Measurements from ENCODE around the gene SUSD4.
"Not testable (repeated sequence)": the region's sequence is repeated elsewhere in the genome, so short reads cannot be mapped to it uniquely, and the experiment has no call there.

Gene SUSD4, protein sequence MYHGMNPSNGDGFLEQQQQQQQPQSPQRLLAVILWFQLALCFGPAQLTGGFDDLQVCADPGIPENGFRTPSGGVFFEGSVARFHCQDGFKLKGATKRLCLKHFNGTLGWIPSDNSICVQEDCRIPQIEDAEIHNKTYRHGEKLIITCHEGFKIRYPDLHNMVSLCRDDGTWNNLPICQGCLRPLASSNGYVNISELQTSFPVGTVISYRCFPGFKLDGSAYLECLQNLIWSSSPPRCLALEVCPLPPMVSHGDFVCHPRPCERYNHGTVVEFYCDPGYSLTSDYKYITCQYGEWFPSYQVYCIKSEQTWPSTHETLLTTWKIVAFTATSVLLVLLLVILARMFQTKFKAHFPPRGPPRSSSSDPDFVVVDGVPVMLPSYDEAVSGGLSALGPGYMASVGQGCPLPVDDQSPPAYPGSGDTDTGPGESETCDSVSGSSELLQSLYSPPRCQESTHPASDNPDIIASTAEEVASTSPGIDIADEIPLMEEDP

DNA sequence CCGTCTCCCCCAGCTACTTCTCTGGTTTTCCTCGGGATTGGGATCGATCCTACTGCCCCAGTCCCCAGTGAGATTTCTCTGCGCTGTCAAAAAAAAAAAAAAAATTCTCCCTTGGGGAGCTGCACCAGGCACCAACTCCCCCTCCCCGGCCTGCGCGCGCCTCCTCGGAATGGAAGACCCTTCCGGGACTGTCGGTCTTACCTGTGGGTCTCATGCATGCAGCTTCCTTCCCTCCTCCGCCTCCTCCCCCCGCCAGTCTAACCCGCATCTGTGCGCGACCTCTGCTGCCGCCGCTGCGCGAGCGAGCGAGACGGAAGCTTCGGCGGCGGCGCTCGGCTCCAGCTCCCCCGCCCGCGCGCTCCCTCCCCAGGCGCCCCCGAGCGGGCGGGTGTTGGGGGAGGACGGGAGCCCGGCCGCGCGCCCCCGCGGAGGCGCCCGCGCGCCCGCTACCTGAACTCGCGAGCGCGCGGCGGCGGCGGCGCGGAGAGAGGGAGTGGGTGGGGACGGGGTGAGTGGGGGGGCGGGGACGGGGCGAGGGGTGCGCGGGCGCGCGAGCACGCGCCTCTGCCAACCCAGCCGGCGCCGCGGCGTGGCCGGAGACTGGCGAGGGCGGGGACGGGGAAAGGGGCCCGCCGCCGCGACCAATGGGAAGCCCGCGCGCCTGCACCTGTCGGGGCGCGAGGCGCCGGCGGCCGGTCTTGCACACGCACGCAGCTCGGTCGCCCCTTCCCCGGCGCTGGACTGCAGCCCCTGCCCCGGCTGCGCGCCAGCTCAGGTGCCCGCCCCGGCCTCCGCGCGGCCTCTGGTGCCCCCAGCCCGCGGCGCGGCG, at the start of gene SUSD4:
TSS of gene SUSD4 (minus strand) at position 321 of the 829 bp plus-strand sequence. CDS start 751 bp downstream, outside the sequence.
- DNase-seq: peak in 35 of 51 donors; percentile 24 to 79 (median 53)

DNA sequence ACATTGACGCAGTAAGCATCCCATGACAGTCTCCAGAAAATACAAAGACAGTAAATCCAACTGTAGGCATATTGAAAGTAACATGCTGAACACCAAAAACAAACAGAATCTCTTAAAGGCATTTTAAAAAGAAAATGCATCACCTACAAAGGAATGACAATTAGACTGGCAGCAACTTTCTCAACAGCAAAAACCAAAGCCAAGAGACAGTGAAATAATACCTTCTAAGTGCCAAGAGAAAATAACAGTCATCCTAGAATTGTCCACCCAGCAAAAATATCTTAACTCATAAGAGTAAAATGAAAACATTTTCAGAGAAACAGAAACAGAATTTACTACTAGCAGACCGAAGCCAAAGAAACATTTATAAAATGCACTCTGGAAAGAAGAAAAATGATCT, 49.2 kb upstream of the SUSD4 start:
- no peak for DNase-seq

DNA sequence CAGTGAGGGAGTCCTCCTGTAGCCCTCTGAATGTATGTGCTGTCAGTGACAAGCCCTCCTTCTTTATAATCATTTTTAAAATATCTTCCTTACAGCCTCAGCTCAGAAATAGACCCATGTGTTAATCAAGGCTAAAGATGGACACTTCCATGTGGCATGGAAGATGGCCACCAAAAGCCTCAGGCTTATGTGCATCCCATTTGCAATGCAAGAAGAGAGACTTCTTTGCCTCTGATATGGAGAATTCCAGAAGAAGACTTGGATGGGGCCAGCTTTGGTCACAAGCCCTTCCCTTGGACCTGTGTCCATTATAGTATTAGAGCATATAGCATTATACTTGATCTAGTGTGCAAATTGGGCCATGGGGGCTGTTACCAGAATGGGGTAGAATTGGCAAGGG, 47.7 kb upstream of the SUSD4 start:
- no peak for DNase-seq

DNA sequence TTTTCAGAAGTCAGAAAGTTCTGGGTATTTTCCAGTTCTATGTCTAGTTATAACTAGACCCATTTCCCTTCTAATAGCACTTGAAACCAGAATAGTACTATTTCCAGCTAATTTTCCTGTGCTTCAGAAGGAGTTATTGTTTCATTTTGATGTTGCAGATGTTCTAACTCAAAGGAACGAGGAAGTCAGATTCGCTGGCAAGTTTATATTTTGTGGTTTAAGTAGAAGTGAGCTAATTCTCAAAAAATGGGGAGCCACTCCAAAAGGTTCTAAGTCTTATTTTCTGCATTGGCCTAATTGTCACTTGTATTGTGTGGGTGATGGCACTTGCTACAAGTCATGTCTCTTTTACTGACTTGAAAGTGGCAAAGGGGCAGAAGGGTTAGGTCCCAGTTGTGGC, 47.3 kb upstream of the SUSD4 start:
- no peak for DNase-seq

DNA sequence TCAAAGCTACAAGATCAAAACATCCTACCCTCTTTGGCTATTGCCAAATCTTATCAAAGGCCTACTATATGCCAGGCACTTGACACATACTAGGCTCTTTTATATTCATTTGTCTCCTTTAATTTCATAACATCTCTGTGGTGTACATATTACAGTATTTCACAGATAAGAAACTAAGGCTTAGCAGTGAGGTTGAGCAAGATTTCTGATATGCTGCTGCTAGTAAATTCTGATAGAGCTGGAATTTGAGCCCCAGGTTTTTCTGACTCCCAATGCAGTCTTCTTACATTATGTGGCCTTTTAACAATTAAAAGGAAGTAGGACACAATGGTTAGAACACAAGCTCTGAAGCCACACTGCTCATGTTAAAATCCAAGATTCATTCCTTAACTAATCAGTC, 46.1 kb upstream of the SUSD4 start:
- DNase-seq: no peak

DNA sequence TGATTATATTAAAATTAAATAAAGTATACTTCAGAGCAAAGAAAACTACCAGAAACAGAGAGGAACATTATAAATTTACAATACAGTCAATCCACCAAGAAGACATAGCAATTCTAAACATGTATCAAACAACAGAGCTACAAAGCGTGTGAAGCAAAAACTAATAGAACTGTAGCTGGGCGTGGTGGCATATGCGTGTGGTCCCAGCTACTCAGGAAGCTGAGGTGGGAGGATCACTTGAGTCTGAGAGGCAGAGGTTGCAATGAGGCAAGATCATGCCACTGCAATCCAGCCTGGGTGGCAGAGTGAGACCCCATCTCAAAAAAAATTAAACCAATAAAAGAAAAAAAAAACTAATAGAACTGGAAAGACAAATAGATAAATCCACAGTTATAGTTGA, 41.5 kb upstream of the SUSD4 start:
- DNase-seq: no peak

DNA sequence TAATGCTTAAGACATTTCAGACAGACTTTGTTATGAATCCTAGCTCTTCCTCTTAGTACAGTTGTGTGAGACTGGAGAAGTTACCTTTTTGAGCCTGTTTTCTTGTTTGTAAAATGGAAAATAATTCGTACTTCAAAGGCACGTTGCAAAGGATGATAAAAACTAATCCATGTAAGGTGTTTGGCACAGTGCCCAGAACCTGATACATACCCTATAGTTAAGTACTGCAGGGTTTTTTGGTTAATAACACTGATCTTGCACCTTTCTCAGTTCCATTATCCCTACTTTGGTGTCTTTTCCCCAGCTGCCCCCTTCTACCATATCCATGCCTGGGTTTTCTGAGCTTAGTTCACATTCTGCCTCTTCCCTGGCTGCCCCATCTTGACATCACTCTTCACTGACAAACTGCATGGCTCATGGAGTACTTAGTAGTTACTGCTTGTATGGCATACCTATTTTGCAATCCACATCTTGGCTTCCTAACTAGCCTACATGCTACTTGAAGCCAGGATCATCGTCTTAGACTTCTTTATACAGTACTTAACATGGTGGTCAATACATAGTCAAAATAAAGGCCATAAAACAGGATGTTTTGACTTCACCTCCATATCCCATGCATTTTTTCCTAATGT, 39.3 kb upstream of the SUSD4 start:
- DNase-seq: no peak

DNA sequence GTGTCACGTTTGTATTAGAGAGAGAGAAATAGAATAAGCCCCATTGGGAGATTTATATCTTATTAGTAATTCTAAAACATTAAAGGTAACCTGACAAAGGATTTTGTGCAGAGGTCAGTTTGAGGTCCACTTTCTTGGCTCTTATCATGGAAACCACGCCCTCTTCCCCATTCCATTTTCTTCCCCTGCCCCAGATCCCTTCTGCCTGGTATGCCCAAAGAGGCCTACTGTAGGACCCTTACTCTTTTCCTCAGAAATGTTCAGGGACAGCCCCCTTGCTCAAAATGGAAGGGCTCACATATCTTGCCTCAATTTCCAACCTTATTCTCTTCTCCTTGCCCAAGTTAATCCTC, 38.8 kb upstream of the SUSD4 start:
- no peak for DNase-seq

DNA sequence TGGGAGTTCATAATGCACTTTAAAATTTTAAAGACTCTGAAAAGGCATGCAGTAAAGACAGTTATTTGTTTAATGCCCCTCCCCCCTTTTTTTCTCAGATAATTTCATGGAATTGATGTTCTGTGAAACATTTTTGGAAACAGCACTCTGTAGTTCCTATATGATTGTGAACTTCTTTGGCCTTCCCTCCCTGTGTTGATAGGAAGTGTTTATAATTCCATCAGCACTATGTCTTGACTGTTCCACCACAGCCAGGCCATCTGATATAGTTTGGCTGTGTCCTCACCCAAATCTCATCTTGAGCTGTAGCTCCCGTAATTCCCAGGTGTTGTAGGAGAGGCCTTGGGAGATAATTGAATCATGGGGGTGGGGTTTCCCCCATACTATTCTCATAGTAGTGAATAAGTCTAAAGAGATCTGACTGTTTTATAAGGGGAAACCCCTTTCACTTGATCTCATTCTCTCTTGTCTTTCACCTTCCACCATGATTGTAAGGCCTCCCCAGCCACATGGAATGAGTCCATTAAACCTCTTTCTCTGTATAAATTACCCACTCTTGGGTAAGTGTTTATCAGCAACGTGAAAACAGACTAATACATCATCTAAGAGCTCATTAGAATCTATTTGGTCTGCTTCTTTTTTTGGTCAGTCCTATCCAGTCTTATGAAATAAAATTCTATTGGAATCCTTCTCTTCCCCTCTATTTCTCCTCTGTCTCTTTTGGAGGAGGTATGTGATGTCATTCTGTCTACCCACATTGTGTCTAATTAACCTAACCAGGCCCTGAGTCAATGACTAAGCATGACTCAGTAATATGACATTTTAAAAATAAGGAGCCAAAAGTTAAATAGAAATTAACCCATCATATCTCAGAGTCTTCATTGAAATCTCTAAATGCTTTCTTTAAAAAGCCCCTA, 38.2 kb upstream of the SUSD4 start:
- no peak for DNase-seq

DNA sequence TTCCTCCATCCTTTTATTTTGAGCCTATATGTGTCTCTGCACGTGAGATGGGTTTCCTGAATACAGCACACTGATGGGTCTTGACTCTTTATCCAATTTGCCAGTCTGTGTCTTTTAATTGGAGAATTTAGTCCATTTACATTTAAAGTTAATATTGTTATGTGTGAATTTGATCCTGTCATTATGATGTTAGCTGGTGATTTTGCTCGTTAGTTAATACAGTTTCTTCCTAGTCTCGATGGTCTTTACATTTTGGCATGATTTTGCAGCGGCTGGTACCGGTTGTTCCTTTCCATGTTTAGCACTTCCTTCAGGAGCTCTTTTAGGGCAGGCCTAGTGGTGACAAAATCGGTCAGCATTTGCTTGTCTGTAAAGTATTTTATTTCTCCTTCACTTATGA, 35.4 kb upstream of the SUSD4 start:
- not testable (repeated sequence) for DNase-seq

DNA sequence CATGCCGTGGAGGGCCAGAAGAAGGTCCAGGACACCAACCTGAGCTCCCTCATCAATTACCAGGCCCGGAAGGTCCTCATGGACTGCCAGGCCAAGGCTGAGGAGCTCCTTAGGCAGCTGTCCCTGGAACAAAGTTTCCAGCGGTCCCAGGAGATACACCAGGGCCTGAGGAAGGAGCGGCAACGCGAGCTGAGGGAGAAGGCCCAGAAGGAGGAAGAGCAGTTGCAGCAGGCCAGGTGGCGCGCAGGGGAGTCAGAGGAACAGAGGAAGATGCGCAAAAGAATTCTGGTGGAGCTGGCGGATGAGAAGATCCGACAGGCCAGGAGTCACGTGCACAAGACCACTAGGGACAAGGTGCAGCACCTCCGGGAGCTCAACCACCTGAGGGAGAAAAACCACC, 30.7 kb upstream of the SUSD4 start:
- no peak for DNase-seq

DNA sequence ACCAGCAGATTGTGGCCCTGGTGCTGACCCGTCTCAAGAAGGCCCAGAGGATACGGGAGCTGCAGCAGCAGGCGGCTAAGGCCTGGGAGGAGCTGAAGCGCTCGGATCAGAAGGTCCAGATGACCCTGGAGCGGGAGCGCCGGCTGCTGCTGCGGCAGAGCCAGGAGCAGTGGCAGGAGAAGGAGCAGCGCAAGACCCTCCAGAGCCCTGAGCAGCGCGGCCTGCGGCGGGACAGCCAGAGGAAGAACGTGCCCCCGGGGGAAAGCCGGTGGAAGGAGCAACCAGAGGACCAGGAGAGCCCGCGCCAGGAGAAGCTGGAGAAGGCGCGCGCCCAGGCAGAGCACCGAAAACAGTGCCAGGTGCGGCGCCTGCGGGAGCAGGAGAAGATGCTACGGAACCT, 30.3 kb upstream of the SUSD4 start:
- no peak for DNase-seq

DNA sequence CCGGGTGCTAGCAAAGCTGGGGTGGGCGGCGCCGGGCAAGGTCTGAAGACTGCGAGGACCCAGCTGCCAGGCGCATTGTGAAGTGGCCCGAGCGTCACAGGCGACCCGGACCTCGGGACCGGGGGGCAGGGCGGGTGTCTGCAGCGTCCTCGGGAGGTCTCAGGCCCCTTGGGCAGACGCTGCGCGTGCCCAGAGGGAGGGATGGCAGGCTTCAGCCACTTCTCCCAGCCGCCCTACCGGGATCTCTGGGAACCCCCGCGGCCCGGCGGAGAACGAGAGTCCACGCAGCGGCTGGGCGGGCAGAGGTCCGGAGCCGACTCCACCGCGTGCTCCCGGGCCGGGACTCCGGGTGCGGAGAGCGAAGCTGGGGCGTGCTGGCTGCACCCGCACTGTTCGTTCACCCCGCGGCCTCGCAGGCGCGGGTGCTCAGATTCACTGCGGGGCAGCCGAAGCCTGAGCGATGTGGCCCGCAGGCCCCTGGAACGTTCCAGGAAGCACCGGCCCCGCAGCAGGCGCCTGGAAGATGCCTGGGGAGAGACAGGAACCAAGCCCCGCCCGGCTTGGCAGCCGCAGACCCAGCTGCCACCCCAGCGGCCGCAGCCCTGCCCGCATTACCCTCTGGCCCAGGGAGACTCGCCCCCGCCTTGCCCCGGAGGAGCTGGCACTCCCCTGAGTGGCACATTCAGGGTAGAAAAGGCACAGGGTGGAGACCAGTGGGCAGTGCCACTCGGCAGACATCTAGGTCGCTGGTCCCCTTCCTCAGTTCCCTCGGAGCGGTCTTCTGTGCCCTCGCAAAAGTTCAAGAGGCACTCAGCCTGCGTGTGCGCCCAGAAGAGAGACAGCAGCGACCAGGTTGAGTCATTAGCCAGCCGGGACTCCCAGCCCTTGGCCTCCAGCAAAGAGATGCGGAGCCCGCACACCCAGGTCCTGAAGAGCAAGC, 29.6 kb upstream of the SUSD4 start, which contains the start of gene CCDC185:
TSS of gene CCDC185 (plus strand) at position 141 of the 940 bp plus-strand sequence. CDS start at position 202, 61 bp downstream.
- DNase-seq: peak in 2 of 51 donors; percentile 7 to 22

DNA sequence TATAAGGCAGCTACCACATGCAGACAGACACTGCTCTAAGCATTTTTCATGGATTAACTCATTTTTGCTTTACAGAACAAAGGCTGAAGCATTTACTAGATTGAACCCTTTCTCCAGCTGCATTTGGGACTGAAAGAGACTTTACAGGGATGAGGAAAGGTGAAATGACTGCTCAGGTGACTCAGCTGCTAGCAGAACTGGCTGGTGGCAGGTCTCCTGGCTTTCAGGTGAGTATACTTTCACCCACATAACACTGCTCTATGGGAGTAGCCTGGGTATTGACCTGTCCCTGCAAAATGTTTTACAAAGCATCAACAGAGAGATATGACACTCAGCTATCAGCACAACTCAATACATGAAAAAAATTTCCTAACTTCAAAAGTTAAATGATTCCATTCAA, 26.6 kb upstream of the SUSD4 start:
- no peak for DNase-seq

DNA sequence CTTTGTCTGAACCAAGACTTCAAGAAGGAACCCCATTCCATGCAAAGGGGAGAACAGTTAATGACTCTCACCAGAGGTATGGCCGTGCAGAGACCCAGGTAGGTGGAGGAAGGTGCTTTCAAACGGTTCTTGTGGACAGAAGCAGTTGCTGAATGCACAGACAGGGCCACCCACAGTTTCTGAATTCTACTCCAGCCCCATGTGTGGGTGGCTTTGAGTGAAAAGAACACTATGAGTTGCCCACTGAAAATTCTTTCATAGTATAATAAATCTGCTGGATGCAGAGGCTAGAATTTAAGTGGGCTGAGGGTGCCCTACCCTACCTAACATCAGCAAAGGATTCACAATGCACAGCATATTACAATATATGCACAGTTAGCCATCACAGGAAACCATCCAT, 22.0 kb upstream of the SUSD4 start:
- DNase-seq: no peak

DNA sequence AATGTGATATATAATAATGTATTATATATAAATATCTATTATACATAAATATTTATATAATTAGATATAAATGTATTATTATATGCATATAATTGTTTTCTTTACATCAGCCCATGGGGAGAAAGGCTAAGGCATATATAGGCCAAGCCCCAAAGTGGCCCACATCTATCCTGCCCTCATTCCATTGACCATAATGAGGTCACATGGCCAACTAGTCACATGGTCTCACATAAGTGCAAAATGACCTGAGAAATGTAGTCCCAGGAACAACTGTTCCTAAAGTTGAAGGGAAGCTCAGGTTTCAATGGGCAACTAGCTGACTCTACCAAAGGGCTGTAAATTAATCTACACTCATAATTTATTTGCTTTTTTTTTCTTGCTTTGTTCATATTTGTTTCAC, 14.8 kb upstream of the SUSD4 start:
- DNase-seq: no peak

DNA sequence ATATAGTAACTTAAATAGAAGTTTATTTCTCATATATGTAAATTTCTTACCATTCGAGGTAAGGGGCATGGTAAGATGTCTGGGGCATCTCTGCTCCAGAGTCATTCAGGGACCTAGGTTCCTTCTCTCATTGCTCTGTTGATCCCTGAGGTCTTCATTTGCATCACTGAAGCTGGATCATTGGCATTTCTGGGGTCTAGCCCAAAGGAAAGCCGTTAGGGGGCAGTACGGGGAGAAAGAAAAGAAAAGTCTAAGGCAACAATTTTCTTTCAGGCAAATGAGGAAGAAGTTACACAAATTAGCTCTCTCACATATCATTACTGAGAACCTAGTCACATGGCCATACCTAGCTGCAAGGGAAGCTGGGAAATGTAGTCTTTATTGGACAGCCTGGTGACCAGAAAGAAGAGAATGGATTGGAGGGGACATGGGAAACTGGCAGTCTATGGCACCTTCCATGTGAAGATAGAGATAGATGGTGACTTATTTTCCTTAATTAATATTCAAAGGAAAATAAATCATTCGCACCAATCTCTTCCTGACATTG, 10.2 kb upstream of the SUSD4 start:
- no peak for DNase-seq

DNA sequence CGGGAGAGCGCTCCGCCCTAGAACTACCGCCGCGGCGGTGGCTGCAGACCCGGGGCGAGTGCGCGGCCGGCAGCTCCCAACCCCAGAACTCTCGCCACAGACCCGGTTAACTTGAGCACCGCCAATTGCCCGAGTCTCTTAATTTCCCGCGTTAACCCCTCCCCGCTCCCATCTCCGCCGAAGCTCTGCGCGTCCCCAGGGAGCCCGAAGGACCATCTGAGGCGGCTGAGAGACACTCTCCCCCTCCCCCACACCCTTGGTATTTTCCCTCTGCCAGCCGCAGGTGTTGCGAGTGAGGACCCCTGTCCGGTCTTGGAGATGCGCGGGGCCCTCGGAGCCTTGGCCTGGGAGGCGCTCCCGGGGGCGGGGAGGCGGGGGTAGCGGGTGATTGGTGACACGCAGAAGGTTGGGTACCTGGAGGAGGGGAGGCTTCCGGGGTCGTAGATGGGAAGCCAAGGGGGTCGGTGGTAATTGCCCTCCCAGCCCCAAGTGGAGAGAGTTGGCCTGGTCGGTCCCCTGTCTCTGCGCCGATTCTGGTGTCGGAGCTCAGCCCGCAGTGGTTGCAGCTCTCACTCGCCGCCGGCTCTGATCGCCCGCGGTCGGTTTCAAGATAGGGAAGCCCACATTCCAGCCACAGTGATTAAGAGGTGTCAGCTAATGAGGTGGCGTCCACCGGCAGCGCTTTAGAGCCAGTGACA, 858 bp upstream of the SUSD4 start:
- peak in 12 of 51 donors; percentile 1 to 64 (median 13) for DNase-seq

Data from hypothalamus (tissue), 51 donors.